Epithelial cell of umbilical artery (primary cell): ENCODE results near the gene RSPH6A. TPM values are rescaled to one million over a fixed set of nuclear protein-coding genes. Genes with fewer than 3 reads are reported as not detected.

Source experiments
- total RNA-seq: library from RNA; depleted of rRNA; stranded (reverse); fragments of >200 nt; gene quantifications from 2 replicates; pipeline ENCODE4 v1.2.3, GENCODE V29; 2014

Gene RSPH6A
- total RNA-seq, result 0.15 TPM in 1 of 2 replicates, not detected in the other

DNA sequence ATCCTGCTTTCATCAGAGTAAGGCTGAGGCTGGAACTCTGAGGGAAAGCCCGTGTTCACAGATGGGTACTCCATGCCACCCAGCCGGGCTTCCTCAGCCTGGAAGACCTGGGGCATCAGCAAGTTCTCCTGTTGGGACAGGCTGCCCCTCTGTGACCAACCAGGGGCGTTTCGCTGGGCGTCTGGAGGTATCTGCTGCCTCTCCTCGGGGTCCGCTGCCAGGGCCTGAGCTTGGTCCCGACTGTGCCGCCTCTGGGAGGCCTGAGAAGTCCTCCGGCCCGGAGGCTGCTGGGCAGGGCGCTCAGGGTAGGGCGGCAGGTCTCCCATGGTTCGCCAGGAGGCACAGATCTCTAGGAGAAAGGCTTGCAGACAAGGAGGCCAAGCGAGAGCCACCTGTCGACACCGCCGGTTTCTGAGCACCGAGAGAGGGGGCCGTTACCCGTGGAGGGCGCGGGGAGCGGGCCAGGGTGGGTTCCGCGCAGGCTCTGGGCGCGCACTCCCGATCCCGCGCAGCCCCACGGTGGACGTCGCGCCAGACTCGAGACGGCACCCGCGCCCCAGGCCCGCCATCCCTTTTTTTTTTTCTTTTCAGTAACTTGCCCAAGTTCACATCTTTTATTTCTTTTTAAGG lies at the start of gene RSPH6A:
Gene RSPH6A (minus strand): TSS at position 458 of the 630 bp plus-strand sequence. CDS start 132 bp downstream, at position 326.

GRCh38 chr19:45863840-45864628 lies 48.9 kb upstream of the RSPH6A start, which contains the start of gene FOXA3:
Gene FOXA3 (plus strand): TSS chr19:45864326. CDS start chr19:45864457, 131 bp downstream.

GRCh38 chr19:45862564-45863334 lies 47.6 kb upstream of the RSPH6A start, which contains the start of gene SYMPK:
Gene SYMPK (minus strand): TSS chr19:45863147. CDS start chr19:45854495, 8,652 bp downstream.

GRCh38 chr19:45792470-45793177 lies 22.5 kb downstream of the RSPH6A start, which contains the start of gene DMWD:
Gene DMWD (minus strand): TSS chr19:45792845. CDS start chr19:45792756, 89 bp downstream.

GRCh38 chr19:45782162-45782691 lies 32.9 kb downstream of the RSPH6A start, which contains the start of gene DMPK:
Gene DMPK (minus strand): TSS chr19:45782490. CDS start chr19:45782352, 138 bp downstream.

GRCh38 chr19:45768984-45769782 lies 45.9 kb downstream of the RSPH6A start, which contains the start of gene SIX5:
Gene SIX5 (minus strand): TSS chr19:45769252. CDS start chr19:45768844, 408 bp downstream.

Other genes starting within 250 kb of the RSPH6A start
- 4.5 and 5.6 TPM in 2 replicates for gene OPA3, start 230.5 kb downstream of the RSPH6A start, total RNA-seq
- 1.5 and 4.2 TPM in 2 replicates for gene GPR4, start 213.1 kb downstream of the RSPH6A start, total RNA-seq
- gene EML2, start 175.9 kb downstream of the RSPH6A start, total RNA-seq, result 17.5 and 37.1 TPM in 2 replicates
- gene GIPR, start 147.1 kb downstream of the RSPH6A start, total RNA-seq, result 0.15 TPM in 1 of 2 replicates, not detected in the other
- gene SNRPD2, start 123.4 kb downstream of the RSPH6A start, total RNA-seq, result 461 and 713 TPM in 2 replicates
- 16.7 and 26.0 TPM in 2 replicates for gene QPCTL, start 122.6 kb downstream of the RSPH6A start, total RNA-seq
- gene FBXO46, start 84.4 kb downstream of the RSPH6A start, total RNA-seq, result 4.3 and 5.5 TPM in 2 replicates
- gene MEIOSIN, start 81.9 kb downstream of the RSPH6A start, total RNA-seq, result not detected in 2 replicates
- 4.9 and 5.8 TPM in 2 replicates for gene SIX5, start 46.1 kb downstream of the RSPH6A start, total RNA-seq
- 5.5 and 6.5 TPM in 2 replicates for gene DMPK, start 32.8 kb downstream of the RSPH6A start, total RNA-seq
- 18.5 and 20.1 TPM in 2 replicates for gene DMWD, start 22.5 kb downstream of the RSPH6A start, total RNA-seq
- 23.1 and 32.1 TPM in 2 replicates for gene SYMPK, start 47.8 kb upstream of the RSPH6A start, total RNA-seq
- under 0.01 TPM in 1 of 2 replicates, not detected in the other for gene FOXA3, start 49.0 kb upstream of the RSPH6A start, total RNA-seq
- 21.1 and 22.2 TPM in 2 replicates for gene IRF2BP1, start 70.8 kb upstream of the RSPH6A start, total RNA-seq
- gene MYPOP, start 87.3 kb upstream of the RSPH6A start, total RNA-seq, result 1.1 and 1.6 TPM in 2 replicates
- gene NANOS2, start 99.5 kb upstream of the RSPH6A start, total RNA-seq, result not detected in 2 replicates
- gene NOVA2, start 158.6 kb upstream of the RSPH6A start, total RNA-seq, result 2.1 and 3.2 TPM in 2 replicates
- gene CCDC61, start 180.2 kb upstream of the RSPH6A start, total RNA-seq, result 8.8 and 14.0 TPM in 2 replicates
- gene PGLYRP1, start 207.7 kb upstream of the RSPH6A start, total RNA-seq, result not detected in 2 replicates
- gene IGFL4, start 225.7 kb upstream of the RSPH6A start, total RNA-seq, result 0.15 TPM in 1 of 2 replicates, not detected in the other